ENCODE results near the gene PKP1.

- TF ChIP-seq ZNF549 (tag by site-specific recombination; IDR thresholded peaks at IDR 0.05) (no peak), CTCF (tag by site-specific recombination; IDR thresholded peaks at IDR 0.05) (no peak), ZNF777 (tag by site-specific recombination; IDR thresholded peaks at IDR 0.05; ENCODE audit: borderline replicate concordance) (no peak), BCL11A (tag by site-specific recombination; IDR thresholded peaks at IDR 0.05; ENCODE audit: low read depth) (no peak), TSHZ1 (tag by site-specific recombination; IDR thresholded peaks at IDR 0.05; ENCODE audit: borderline replicate concordance) (no peak), REST (tag by site-specific recombination; IDR thresholded peaks at IDR 0.05) (no peak), ZNF785 (tag by site-specific recombination; IDR thresholded peaks at IDR 0.05) (no peak)
- TF ChIP-seq, protein P1, sequence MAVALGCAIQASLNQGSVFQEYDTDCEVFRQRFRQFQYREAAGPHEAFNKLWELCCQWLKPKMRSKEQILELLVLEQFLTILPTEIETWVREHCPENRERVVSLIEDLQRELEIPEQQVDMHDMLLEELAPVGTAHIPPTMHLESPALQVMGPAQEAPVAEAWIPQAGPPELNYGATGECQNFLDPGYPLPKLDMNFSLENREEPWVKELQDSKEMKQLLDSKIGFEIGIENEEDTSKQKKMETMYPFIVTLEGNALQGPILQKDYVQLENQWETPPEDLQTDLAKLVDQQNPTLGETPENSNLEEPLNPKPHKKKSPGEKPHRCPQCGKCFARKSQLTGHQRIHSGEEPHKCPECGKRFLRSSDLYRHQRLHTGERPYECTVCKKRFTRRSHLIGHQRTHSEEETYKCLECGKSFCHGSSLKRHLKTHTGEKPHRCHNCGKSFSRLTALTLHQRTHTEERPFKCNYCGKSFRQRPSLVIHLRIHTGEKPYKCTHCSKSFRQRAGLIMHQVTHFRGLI (tag by site-specific recombination; IDR thresholded peaks at IDR 0.05), result no peak
- TF ChIP-seq, protein P2, sequence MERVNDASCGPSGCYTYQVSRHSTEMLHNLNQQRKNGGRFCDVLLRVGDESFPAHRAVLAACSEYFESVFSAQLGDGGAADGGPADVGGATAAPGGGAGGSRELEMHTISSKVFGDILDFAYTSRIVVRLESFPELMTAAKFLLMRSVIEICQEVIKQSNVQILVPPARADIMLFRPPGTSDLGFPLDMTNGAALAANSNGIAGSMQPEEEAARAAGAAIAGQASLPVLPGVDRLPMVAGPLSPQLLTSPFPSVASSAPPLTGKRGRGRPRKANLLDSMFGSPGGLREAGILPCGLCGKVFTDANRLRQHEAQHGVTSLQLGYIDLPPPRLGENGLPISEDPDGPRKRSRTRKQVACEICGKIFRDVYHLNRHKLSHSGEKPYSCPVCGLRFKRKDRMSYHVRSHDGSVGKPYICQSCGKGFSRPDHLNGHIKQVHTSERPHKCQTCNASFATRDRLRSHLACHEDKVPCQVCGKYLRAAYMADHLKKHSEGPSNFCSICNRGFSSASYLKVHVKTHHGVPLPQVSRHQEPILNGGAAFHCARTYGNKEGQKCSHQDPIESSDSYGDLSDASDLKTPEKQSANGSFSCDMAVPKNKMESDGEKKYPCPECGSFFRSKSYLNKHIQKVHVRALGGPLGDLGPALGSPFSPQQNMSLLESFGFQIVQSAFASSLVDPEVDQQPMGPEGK (tag by site-specific recombination; IDR thresholded peaks at IDR 0.05), result no peak
Measured at GRCh38 chr1:201258763-201259230, 24.5 kb upstream of the PKP1 start.

Measured in HEK293 (cell line).